PFSK-1 (cell line): Measurements from ENCODE around the gene OR2C1.

Experiments
- FOXP2 ChIP-seq: optimal IDR thresholded peaks from 2 replicates; pipeline ENCODE3; 2011; ENCODE audit warnings: borderline replicate concordance, control low read depth, inconsistent platforms; ENCODE audit not compliant: insufficient read depth; ENCODE audit errors: extremely low read length, extremely low read depth
- POLR2AphosphoS5 ChIP-seq: IDR thresholded peaks from 2 replicates; pipeline ENCODE4 v1.6.1; 2012; ENCODE audit warnings: low read depth, mild to moderate bottlenecking, control low read depth, low read length, moderate library complexity
- REST ChIP-seq, 2 experiments: IDR thresholded peaks; 2 replicates each; pipeline versions ENCODE4 v1.6.1 to v1.8.0; 2011 to 2012; ENCODE audit warnings: low read depth in 2 of 2, low read length in 2 of 2, control low read depth in 1 of 2, inconsistent platforms in 1 of 2, mild to moderate bottlenecking in 1 of 2, moderate library complexity in 1 of 2; ENCODE audit not compliant: insufficient read depth in 1 of 2
- SIN3A ChIP-seq: IDR thresholded peaks from 2 replicates; pipeline ENCODE4 v1.6.1; 2012; ENCODE audit warnings: mild to moderate bottlenecking, low read length, moderate library complexity, borderline replicate concordance; ENCODE audit not compliant: insufficient read depth
- TAF1 ChIP-seq: IDR thresholded peaks from 2 replicates; pipeline ENCODE4 v1.6.1; 2012; ENCODE audit warnings: low read length, control low read depth, borderline replicate concordance; ENCODE audit not compliant: insufficient read depth

OR2C1 gene

GRCh38 chr16:3364774-3365427, 9.2 kb downstream of the OR2C1 start:
- TF ChIP-seq TAF1 (peak; percentile 53; the same call in 1 of the 2 replicates), FOXP2 (no peak), REST (IDR thresholded peaks at IDR 0.05; ENCODE audit: insufficient read depth in 1 of 2, low read depth in 2 of 2, low read length in 2 of 2) (no peak), POLR2AphosphoS5 (peak; percentile 72), SIN3A (peak; percentile 17; the same call in 1 of the 2 replicates)

GRCh38 chr16:3369073-3369472, 13.4 kb downstream of the OR2C1 start:
- TF ChIP-seq FOXP2 (no peak), REST (IDR thresholded peaks at IDR 0.05; ENCODE audit: insufficient read depth in 1 of 2, low read depth in 2 of 2, low read length in 2 of 2) (no peak), TAF1 (no peak), SIN3A (no peak), POLR2AphosphoS5 (no peak)

- no peak for TF ChIP-seq POLR2AphosphoS5
- TF ChIP-seq REST (IDR thresholded peaks at IDR 0.05; ENCODE audit: insufficient read depth in 1 of 2, low read depth in 2 of 2, low read length in 2 of 2): no peak
- no peak for TF ChIP-seq FOXP2
- no peak for TF ChIP-seq SIN3A
- TF ChIP-seq TAF1: no peak
These were observed 20.0 kb downstream of the OR2C1 start for GRCh38 chr16:3375680-3376079.

- no peak for TF ChIP-seq REST (IDR thresholded peaks at IDR 0.05; ENCODE audit: insufficient read depth in 1 of 2, low read depth in 2 of 2, low read length in 2 of 2)
- TF ChIP-seq FOXP2: no peak
- no peak for TF ChIP-seq POLR2AphosphoS5
- TF ChIP-seq SIN3A: no peak
- TF ChIP-seq TAF1: no peak
These were observed 22.2 kb downstream of the OR2C1 start for GRCh38 chr16:3377917-3378316.

- TF ChIP-seq SIN3A (no peak), POLR2AphosphoS5 (no peak), REST (IDR thresholded peaks at IDR 0.05; ENCODE audit: insufficient read depth in 1 of 2, low read depth in 2 of 2, low read length in 2 of 2) (no peak), FOXP2 (no peak), TAF1 (no peak)
These were observed 27.4 kb downstream of the OR2C1 start for GRCh38 chr16:3383045-3383448.
